ENCODE measurements around the gene KIZ.

KIZ gene

DNA sequence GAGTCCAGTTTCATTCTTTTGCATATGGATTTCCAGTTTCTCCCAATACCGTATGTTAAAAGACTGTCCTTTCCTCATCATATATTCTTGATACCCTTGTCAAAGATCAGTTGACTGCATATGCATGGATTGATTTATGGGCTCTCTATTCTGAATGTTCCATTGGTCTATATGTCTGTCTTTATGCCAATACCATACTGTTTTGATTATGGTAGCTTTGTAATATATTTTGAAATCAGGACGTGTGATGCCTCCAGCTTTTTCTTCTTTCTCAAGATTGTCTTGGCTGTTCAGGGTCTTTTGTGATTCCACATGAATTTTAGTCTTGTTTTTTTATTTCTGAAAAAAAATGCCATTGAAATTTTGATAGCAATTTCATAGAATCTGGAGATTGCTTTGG lies 51.9 kb downstream of the KIZ start:
- DNase-seq (ENCODE audit: low read depth in 3 of 3) = no peak

DNA sequence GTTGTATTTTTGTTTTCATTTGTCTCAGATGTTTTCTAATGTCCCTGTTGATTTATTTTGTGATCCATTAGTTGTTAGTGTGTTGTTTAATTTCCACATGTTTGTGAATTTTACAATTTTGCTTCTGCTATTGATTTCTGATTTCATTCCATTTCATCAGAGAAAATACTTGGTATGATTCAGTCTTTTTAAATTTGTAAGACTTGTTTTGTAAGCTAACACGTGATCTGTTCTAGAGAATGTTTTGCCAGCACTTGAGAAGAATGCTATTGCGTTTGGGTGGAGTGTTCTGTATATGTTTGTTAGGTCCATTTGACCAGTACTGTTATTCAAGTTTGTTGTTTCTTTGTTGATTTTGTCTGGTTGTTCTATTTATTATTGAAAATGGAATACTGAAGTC lies 53.9 kb downstream of the KIZ start:
- no peak for DNase-seq (ENCODE audit: low read depth in 3 of 3)

DNA sequence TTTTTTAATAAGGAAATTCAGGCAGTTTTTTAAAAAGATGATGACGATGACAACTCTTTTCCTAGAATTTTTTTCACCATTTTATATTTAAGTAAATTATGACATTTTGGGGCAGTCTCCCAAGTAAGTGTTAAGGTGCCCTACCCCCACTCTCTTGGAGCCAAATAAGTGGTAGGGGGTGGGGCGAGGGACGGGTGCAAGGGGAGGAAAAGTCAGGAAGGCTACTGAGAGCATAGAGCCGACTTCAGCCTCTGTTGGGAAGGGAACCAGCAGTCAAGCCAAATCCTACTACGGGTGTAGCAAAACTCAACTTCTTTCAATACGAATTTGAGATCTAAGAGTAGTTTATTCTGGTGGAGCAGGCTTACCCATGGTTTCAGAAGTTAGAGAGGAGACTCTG lies 54.4 kb downstream of the KIZ start:
- no peak for DNase-seq (ENCODE audit: low read depth in 3 of 3)

DNA sequence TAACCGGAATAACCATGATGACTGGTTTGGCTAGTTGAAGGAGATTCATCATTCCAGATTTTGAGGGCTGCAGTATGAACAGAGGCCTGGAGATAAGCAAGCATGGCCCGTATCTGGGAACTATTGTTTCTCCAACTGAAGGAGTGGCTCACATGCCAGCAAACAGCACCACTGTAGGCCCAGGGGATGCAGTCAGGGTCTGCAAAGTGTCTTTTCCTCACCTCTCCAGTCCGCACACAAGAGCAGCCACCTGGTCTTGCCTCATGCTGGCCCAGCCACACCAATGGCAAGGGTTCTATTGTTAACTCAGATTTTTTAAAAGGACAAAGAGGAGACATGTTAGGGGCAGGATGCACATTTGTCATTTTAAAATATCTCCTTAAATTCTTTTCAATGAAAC lies 55.1 kb downstream of the KIZ start:
- no peak for DNase-seq (ENCODE audit: low read depth in 3 of 3)

DNA sequence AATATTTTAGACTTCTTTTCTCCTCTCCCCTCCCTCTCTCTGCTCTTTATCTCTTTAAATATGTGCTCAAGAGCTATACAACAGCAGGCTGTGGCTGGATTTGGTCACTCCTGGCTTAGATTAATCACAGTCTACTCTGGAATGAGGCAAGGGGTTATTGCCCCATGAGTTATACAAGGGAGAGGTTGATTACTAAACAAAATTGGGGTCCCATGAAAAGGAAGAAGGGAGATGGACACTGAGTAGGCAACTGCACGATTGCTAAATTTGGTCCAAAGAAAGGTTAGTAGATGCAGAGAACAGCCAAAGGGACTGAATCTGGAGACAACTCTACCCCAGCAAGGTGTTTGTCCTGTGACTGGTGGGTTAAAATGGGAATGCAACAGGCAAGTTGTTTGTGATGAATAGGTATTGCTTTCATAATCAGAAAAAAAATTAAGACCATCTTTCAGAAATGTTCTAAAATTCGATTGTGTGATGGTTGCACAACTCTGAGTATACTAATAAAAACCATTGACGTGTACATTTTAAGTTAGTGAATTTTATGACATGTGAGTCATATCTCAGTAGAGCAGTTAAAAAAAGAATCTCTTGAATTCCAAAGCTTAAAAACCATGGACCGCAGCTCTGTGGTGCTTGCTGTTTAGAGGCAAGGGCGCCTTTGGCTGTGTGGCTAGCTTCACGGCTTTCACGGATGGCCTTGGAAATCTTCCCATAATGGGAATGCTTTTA lies 57.1 kb downstream of the KIZ start:
- no peak for DNase-seq (ENCODE audit: low read depth in 3 of 3)

DNA sequence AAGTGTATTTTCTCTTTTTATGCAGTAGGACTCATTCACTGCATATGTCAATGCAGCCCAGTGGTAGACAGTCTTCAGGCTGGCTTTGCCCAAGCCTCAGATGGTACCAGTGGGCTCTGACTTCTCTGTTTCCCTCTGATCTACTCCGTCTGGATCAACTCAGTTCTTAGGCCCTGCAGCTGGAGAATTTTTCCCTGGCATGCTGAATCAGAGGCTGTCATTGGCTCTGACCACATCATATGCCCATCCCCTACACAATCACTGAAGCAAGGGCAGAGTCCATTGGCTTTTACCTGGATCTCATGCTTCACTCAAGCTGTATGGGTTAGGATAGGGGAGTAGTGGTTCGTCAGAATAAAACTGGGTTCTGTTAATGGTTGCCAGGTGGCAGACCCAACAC lies 57.8 kb downstream of the KIZ start:
- DNase-seq (ENCODE audit: low read depth in 3 of 3) = no peak

DNA sequence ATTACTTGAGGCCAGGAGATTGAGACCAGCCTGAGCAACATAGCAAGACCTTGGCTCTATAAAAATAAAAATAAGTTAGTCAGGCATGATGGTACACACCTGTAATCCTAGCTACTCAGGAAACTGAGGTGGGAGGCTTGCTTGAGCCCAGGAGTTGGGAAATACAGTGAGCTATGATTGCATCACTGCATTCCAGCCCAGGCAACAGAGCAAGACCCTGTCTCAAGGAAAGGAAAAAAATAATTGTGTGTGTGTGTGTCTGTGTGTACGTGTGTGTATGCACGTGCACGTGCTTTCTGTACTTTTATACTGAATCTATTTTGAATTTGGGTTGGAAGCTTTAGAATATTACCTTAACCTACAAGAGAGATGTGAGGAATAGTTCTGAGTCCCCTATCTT lies 58.9 kb downstream of the KIZ start:
- no peak for DNase-seq (ENCODE audit: low read depth in 3 of 3)

DNA sequence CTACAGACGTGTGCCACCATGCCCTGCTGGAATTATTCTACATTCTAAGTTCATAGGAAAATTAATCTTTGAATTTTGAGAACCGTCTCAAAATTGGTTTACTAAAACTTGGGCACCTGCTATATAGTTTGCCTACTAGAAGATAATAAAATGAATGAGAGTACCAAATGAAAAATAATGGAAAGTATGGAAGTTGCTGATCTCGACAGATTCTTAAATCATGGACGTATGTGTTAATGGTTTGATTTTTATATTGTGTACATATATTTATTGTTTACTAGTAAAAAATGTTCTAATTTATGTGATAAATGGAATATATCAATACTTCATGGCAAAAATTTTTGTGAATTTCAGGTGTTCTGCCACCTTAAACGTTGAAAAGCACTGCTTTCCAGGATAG lies 60.0 kb downstream of the KIZ start:
- no peak for DNase-seq (ENCODE audit: low read depth in 3 of 3)

DNA sequence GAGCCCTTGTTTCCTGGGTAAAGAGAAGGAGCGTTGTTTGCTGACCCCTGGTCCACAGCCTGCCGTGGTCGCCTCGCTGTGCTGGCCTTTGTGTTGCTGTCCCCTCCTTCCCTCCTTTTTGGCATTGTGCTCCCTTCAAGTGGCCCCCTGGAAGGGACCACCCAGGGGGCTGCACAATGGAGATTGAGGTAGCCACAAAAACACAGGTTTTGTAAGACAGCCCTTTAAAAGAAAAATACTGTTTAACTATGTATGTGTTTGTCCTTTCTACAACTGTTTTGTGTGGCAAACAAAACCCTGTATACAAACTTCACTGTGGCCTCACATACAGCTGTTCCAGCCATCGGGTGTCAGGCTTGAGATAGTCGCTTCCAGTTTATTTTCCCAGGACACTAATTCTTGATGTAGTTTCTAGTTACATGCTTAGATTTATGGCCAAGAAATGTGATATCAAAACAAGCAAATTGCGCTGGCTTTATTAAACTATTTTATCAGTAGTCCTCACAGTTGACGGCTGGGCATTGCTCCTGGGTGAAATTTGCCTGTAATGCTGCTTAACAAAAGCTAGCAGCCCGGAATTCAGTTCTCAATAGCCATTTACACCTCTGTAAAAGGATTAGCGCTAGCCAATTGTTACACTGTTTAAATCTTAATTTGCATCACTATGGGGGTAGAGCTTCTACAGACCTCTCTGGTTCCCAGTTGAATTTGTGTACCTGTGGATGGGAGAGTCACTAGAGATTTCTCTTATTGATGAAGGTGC lies 64.1 kb downstream of the KIZ start:
- DNase-seq (ENCODE audit: low read depth in 3 of 3) = no peak

DNA sequence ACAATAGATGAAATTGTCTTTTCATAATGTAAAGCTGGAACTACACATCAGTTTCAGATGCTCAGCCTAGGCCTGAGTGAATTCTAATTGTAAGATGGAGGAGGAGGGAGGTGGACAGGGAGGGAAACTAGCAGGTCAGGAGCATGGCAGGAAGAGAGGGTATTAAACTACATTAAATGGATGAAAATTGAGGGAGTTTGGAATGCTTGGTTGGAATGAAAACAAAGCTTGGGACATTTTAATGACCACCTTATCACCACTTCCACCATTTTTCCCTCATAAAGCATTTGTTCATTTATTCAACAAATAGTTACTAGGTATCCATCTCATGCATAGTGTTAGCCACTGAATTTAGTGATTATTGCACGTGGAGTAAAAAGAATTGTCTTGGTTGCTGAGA lies 65.0 kb downstream of the KIZ start:
- no peak for DNase-seq (ENCODE audit: low read depth in 3 of 3)

DNA sequence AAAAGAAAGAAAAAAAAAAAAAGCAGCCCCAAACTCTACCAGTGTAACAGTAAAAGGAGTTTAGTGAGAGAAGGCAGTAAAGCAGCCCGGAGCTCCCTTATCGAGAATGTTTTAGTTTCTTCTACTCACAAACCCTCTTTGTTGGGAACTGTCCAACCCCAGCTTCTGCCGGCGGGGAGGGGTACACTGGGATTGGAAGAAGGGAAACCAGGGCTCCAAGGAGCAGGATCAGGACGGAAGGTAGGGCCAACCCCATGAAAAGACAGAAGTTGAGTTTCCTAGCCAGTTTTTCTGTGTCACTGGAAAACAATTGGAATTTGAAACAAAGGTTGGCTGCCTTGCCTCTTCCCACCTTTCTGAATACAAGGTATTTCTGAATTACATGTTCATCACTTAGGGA lies 66.0 kb downstream of the KIZ start:
- no peak for DNase-seq (ENCODE audit: low read depth in 3 of 3)

DNA sequence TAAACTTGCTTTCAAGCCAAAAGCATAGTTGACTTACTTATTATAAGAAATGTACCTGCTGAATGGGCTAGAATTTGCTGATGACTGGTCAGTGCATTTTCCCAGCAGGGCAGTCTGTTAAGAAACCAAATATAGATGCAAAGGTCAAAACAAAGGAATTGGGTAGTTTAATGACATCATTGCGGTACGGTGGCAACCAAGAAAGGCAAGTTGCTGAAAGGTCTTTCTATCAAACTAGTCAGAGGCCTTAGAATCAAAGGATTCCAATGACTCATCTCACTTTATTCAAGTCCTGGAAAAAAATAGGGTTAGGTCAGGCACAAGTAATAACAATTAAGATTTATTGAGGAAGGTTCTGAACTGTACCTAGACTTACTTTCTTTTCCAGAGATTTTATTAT lies 76.4 kb downstream of the KIZ start:
- no peak for DNase-seq (ENCODE audit: low read depth in 3 of 3)

DNA sequence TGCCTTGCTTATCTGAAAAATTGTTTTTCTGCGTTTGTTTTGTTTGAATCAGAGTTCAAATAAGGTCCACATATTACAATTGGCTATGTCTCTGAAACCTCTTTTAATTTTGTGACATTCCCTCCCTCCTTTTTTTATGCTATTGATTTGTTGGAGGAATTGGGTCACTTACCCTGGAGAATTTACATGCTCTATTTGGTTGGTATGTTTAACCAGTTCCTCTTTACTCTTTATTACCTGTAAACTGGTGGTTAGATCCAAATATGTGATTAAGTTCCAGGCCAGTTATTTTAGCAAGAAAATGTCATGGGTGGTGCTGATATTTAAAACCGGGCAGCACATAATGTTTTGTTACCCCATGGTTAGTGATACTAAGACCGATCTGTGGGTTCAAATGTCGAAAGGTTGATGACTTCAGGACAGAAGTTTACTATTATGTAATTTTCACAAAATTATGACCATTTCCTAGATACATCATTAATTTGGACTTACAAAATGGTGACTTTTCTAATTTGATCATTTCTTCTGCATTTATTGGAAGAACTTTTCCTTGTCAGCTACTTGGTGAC lies 77.3 kb downstream of the KIZ start:
- DNase-seq (ENCODE audit: low read depth in 3 of 3) = no peak

DNA sequence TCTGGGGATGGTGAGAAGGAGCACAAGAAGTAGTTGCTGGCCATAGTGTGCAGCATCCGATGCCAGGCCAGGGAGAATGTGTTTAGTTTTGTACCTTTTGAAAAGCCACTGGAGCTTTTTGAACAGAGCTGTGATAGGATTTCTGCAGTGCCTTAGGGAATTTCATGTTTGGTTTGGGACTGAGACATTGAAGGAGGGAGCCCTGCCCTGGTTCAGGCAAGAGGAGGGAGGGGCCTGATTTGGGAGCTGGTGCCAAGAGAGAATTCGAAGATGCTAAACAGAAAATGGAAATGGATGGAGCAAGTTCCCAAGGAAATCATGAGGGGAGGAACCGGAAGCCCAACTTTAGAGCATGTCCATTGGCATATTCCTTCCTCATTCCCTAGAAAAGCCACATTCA lies 80.7 kb downstream of the KIZ start:
- DNase-seq (ENCODE audit: low read depth in 3 of 3) = no peak

DNA sequence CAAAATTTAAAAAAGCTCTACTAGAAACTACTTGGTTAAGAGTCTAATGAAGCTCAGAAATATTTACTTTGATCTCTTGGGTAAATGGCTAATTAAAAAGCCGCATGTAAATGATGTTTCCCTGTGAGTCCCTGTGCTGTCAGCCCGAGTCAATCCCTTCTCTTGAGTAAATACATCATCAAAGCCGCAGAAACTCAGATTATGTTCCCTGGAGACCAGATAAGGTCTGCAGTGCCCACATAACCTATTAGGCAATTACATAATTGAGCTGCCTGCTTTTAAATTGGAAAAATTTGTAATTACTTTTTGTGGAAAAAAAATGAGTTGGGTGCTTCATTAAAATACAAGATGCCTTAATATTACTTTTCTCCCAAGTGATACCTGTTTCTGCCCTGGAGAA lies 83.1 kb downstream of the KIZ start:
- DNase-seq (ENCODE audit: low read depth in 3 of 3) = no peak

DNA sequence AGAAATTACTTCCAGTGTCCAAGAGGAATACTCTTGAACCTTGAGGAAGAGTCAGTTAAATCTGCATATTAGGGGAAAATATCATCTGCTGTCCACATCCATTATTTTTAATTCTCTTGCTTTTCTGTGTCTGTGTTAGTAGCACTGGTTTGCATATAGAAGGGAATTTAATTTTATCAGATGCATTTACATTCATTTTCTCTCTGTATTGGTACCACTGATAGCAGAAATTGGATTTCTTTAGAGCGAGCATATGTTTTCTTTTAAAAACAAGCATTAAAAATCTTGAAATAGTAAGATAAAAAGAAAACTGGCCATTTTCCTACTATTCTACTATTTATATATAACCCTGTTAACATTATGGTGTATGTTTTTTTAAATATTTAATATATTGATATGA lies 83.8 kb downstream of the KIZ start:
- DNase-seq (ENCODE audit: low read depth in 3 of 3) = no peak

DNA sequence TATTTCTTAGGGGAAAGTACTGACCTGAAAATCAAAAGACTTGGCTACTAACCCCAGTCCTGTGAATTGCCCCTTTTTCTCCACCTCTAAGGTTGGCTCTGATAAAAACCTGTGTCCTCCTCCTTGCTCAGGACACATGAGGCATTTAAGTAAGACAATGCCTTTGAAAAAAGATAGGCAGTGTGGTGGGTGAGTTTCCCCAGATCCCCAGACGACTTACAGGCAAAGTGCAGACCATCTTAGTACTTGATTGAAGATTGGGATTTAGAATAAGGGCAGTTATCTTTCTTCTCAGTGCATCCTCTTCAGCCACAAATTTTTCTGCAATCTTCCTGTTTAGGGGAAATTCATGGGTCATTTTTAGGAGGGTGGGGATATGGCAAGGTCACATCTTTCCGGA lies 87.8 kb downstream of the KIZ start:
- no peak for DNase-seq (ENCODE audit: low read depth in 3 of 3)

DNA sequence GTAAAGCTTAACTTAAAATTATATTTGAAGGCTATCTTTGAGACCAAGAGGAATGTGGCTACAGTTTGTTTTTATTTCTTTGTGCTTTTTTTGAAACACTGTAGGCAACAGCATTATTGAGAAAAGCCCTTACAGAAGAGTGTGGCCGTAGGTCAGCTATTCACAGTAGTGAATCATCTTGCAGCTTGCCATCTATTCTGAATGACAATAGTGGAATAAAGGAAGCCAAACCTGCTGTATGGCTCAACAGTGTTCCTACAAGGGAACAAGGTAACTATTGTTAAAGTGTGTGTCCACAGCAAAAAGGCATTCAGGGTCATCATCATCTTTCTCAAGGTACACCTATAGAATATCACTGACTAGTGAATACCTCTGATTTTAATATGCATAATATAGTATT lies 88.5 kb downstream of the KIZ start:
- DNase-seq (ENCODE audit: low read depth in 3 of 3) = no peak

DNA sequence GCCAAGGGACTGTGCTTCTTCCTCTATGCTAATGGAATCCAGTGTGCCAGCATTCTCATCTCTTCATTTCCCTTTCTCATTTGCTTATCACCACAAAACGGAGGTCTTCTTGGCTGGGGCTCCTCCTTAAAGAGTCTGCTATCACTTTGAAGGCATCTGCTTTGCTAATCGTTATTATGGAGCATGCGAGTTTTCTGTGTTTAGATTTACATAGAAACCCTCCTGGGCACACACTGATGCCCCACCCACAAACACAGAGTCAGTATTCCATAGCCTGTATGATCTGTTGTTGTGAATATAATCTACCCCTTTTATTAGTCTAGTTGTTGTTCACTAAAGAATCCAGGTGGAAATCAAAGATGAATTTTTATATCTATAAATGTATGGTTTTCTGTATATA lies 93.8 kb downstream of the KIZ start:
- no peak for DNase-seq (ENCODE audit: low read depth in 3 of 3)

DNA sequence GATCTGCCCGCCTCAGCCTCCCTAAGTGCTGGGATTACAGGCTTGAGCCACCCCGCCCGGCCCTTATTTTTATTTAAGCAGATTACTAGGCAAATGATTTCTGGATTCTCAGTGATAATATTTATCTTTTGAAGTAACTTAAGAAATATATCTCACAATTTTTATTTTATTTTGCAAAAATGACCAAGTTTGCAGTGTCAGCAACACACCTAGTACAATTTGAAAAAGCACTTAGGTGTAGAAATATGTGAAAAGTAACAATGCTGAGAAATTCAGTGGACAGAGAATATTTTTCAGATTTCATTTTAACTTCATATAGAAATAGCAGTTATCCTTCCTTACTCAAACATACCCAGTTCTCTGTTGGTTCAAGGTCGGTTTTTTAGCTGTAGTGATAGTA lies 98.3 kb downstream of the KIZ start:
- DNase-seq (ENCODE audit: low read depth in 3 of 3) = no peak

DNA sequence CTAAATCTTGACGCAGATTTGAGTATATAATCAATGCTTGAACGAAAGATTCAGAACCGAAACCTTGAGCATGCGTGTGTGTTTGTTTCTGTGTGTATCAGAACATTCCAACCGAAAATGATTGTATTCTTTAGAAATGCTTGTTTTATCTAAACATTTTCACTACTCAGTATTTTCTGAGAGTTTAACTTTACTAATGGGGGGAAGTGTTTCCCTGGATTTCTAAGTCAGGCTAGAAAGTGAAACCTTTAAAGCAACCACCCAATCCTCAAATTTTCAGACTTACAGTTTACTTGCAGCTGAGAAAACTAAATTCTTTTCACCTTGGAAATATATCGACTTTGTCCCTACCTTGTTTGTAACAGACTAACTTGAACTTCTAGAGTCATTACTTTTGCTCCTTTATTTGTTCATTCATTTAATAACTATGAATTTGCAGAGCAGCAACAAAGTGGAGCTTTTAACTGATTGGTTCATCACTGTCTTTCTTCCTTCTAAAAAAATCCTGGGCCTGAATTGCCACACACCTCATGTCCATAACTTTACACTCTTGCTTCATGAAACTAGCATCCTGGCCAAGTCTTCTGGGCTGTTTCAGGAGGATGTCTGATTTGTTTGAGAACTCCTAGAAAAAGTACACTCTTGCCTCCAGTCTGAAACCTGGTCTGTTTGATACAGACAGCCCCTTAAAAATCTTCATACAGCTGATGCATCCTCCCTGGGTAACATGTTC lies 99.5 kb downstream of the KIZ start:
- DNase-seq (ENCODE audit: low read depth in 3 of 3) = no peak

DNA sequence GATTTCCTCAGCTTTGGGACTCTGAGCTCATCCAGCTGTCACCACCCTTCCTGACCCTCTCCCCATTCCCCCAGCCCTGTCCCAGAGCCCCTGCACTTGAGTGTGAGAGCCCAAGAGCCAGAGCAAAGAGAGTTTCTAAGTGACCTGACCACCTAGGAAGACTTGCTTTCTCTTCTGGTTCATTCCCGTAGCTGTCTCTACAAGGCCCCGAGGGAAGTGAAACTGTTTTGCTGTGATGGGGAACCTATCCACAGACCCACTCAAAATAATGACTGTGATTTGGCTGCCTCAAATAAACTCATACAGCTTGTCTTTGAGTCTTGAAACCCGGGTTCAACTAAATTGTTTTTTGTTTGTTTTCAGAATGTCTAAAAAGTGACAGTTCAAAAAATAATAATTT lies 102.6 kb downstream of the KIZ start:
- no peak for DNase-seq (ENCODE audit: low read depth in 3 of 3)

DNA sequence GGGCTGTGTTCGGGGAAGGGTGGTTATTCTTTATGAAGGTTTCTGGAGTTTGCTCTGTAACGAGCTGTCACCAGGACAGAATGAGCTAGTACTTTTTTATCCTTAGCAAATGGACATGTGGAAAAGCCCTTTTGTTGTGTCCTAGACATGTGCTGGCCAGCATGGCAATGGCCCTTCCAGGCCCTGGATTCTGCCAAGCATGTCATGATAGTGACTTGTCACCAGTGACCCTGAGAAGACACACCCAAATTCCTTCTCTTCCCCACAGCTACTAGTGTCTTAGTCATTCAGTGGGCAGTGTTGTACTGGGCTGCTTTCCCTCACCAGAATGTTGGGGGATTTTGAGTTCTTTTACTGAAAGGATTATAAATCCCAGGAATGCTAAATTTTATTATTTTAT lies 103.3 kb downstream of the KIZ start:
- DNase-seq (ENCODE audit: low read depth in 3 of 3) = no peak
